GM20431 (cell line): Measurements from ENCODE around the gene MAGI3.
"Not testable (repeated sequence)": the region's sequence is repeated elsewhere in the genome, so short reads cannot be mapped to it uniquely, and the experiment has no call there.

Experiments
- in situ Hi-C: fragments of 300-500 bp; cut with MseI, MboI; formaldehyde crosslinking; loops from one replicate; pipeline ENCODE4 v1.15.0; 2020; ENCODE audit warnings: low sequenced_read_pairs; ENCODE audit not compliant: unreplicated experiment

The MAGI3 gene

GRCh38 chr1:113437554-113438341 lies 47.4 kb downstream of the MAGI3 start:
- in situ Hi-C loops = no loop called here

- in situ Hi-C loops = no loop called here
Measured at GRCh38 chr1:113438505-113439276, 48.4 kb downstream of the MAGI3 start.

DNA sequence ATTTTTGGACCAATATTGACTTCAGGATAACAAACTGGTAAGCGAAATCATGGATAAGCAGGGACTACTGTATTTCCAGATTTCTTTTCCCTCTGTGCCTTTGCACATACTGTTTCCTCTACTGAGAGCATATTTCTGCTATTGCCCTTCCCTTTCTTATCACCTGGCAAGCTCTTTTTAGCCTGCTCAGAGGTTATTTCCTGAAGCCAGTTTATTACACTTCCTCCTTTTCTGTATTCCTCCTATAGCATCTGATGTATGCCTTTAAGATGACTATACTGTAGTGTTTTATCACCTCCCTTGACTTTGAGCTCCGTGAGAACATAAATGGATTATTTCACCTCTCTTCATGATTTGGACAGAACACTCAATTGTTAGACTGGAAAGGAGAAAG lies 49.0 kb downstream of the MAGI3 start:
- in situ Hi-C loops = no loop called here

- in situ Hi-C loops = no loop called here
Measured at GRCh38 chr1:113442131-113442530, 51.8 kb downstream of the MAGI3 start.

GRCh38 chr1:113444857-113445256 lies 54.5 kb downstream of the MAGI3 start:
- in situ Hi-C loops = no loop called here

DNA sequence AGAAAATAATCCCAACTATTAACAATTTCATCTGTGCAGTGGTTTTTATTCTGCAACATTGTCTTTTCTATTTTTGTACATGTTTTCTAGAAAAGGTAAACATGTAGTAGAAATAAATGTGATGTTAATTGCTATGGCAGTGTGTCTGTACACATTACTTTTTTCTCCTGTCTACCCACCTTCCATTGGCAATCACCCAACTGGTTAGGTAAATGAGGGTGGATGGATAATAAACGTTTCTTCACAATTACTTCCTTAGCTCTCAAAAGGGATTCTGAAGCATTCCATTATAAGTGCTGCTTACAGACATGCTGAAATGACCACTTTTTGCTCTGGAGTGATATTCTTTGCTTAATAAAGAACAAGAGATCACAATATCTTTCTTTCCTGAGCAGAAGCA lies 61.4 kb downstream of the MAGI3 start:
- in situ Hi-C loops = no loop called here

GRCh38 chr1:113452921-113453770 lies 62.8 kb downstream of the MAGI3 start:
- in situ Hi-C loops = no loop called here

DNA sequence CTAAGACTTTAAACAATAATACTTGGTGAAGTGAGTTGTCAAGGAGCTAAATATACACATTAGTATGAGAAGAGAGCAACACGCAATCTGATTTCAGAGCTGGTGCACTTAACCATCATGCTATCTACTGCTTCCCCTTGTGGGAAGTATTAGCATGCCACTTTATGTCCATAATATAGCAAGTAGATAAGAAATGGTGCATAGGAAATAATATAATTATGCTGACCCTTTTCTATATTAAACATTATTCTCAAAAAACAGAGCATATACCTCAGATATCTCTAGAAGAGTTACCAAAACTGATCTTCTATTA lies 63.4 kb downstream of the MAGI3 start:
- in situ Hi-C loops = no loop called here

- in situ Hi-C loops = no loop called here
Measured at GRCh38 chr1:113455374-113455773, 65.1 kb downstream of the MAGI3 start.

DNA sequence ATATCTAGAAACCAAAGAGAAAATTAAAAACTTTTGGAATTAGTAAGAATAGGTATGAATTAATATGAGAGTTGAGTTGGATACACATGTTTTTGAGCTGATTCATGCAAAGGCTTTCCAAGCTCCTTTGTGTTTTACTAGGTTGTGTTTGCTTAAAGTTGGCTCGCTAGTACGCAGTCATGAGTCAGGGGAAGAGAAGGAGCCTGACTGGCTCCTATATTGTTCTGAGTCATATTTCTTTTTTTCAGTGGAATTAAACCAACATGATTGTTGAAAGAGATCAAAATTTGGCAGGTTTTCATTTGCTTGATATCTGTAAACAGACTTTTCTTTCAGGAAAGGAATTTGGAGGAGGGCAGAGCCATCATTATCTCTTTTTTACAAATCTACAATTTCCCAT lies 66.7 kb downstream of the MAGI3 start:
- in situ Hi-C loops = no loop called here

GRCh38 chr1:113459279-113459678 lies 69.0 kb downstream of the MAGI3 start:
- in situ Hi-C loops = no loop called here

- in situ Hi-C loops = no loop called here
Measured at GRCh38 chr1:113467991-113468390, 77.7 kb downstream of the MAGI3 start.

GRCh38 chr1:113478427-113479195 lies 88.3 kb downstream of the MAGI3 start:
- in situ Hi-C loops = not testable (repeated sequence)

DNA sequence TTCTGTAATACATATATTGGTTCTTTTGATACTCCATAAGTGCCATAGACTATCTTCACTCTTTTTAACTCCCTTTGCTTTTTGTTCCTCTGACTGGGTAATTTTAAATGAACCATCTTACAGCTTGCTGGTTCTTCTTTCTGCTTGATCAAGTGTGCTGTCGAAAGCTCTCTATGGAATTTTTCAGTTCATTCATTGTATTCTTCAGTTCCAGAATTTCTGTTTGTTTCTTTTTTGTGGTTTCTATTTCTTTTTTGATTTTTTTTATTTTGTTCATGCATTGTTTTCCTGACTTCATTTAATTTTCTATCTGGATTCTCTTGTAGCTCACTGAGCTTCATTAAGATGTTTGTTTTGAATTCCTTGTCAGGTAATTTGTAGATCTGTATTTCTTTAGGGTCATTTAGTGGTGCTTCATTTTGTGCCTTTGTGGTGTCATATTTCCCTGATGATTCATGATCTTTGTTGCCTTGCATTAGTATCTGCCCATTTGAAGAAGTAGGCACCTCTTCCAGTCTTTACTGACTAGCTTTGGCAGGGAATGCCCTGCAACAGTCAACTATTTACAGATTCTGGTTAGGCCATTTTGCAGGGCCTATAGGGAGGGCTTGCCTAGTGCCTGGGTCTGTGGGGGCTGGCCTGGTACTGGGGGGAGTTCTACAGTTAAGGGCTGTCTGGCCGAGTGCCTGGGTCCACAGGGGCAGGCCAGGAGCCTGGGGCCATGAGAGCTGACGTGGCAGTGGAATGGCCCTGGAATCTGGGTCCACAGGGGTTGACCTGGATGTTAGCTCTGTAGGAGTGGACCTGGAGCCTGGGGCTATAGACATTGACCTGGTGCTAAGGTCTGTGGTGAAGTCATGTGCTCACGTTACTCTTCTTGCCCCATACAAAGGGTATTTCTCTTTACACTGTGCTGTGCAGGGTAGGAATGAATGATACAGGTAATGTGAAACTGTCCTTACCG lies 89.7 kb downstream of the MAGI3 start:
- in situ Hi-C loops = no loop called here

GRCh38 chr1:113485131-113485530 lies 94.8 kb downstream of the MAGI3 start:
- in situ Hi-C loops = not testable (repeated sequence)

GRCh38 chr1:113488576-113489177 lies 98.4 kb downstream of the MAGI3 start:
- in situ Hi-C loops = no loop called here

- in situ Hi-C loops = no loop called here
Measured at GRCh38 chr1:113490384-113490783, 100.1 kb downstream of the MAGI3 start.

DNA sequence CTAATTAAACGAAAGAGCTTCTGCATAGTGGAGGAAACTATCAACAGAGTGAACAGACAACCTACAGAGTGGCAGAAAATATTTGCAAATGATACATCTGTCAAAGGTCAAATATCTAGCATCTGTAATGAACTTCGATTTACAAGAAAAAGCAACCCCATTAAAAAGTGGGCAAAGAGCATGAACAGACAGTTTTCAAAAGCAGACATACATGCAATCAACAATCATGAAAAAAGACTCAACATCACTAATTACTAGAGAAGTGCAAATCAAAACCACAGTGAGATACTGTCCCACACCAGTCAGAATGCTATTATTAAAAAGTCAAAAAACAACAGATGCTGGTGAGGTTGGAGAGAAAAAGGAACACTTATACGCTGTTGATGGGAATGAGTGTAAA lies 103.2 kb downstream of the MAGI3 start:
- in situ Hi-C loops = no loop called here

- in situ Hi-C loops = no loop called here
Measured at GRCh38 chr1:113505357-113505756, 115.0 kb downstream of the MAGI3 start.
